IPS DF 4.7 (cell line): Measurements from ENCODE around the gene CPO.

Source experiments
- DNase-seq: peaks from one replicate; pipeline ENCODE4 v3.0.0-alpha.2; 2013; ENCODE audit warnings: low spot score; ENCODE audit errors: extremely low read depth

Gene CPO

GRCh38 chr2:207012461-207012860 lies 73.1 kb downstream of the CPO start:
- no peak for DNase-seq

- DNase-seq: no peak
Measured at GRCh38 chr2:207014424-207014823, 75.1 kb downstream of the CPO start.

GRCh38 chr2:207015901-207016300 lies 76.6 kb downstream of the CPO start:
- no peak for DNase-seq
